Caco-2 (cell line): ENCODE data around the gene FOXN3. TPM values are rescaled to one million over a fixed set of nuclear protein-coding genes. Genes with fewer than 3 reads are reported as not detected.

Source experiments
- BruUV-seq: library from RNA; stranded (reverse); fragments of 400-500 nt; replicated peaks from 2 replicates; lab custom pipeline; 2021; lab: Mats Ljungman, UMichigan
- CTCF ChIA-PET: fragments of 300-600 bp; sonication (Branson Sonifier 250); formaldehyde crosslinking; loops from one replicate; lab custom pipeline; 2022; ENCODE audit warnings: antibody characterized with exemption; lab: Charles Lee
- POLR2A ChIA-PET: fragments of 300-600 bp; sonication (Branson Sonifier 250); formaldehyde crosslinking; loops from one replicate; lab custom pipeline; 2022; ENCODE audit warnings: antibody characterized with exemption; lab: Charles Lee
- DNase-seq, 2 experiments: peaks; one replicate each; pipeline versions ENCODE4 v3.0.0 to v3.0.0-alpha.2; 2020 to 2022
- H3K27me3 ChIP-seq: replicated peaks from 2 replicates; pipeline ENCODE4 v1.6.0; 2011; ENCODE audit warnings: low read length; ENCODE audit not compliant: control insufficient read depth, insufficient read depth
- H3K36me3 ChIP-seq: 2 replicates; pipeline ENCODE4 v1.5.1; 2011; ENCODE audit warnings: low read length; ENCODE audit not compliant: control insufficient read depth, insufficient read depth
- H3K4me1 ChIP-seq: fragments of 250-450 bp; sonication (Bioruptor Pico); 2 replicates; pipeline ENCODE4 v1.5.1; 2020; ENCODE audit warnings: mild to moderate bottlenecking
- H3K4me3 ChIP-seq: 2 replicates; pipeline ENCODE4 v1.5.1; 2011; ENCODE audit warnings: low read depth, mild to moderate bottlenecking, control low read depth, low read length
- H3K9me3 ChIP-seq: fragments of 250-450 bp; sonication (Bioruptor Pico); 2 replicates; pipeline ENCODE4 v1.5.1; 2020; ENCODE audit warnings: mild to moderate bottlenecking, moderate library complexity
- H3K27ac Mint-ChIP-seq: one replicate; pipeline ENCODE4 v1.8.0; 2022; ENCODE audit warnings: mixed read lengths; ENCODE audit not compliant: unreplicated experiment
- H3K27me3 Mint-ChIP-seq: one replicate; pipeline ENCODE4 v1.8.0; 2022; ENCODE audit warnings: mixed read lengths; ENCODE audit not compliant: insufficient read depth, unreplicated experiment
- H3K36me3 Mint-ChIP-seq: one replicate; pipeline ENCODE4 v1.8.0; 2022; ENCODE audit warnings: mild to moderate bottlenecking, mixed read lengths; ENCODE audit not compliant: insufficient read depth, unreplicated experiment
- H3K4me1 Mint-ChIP-seq: one replicate; pipeline ENCODE4 v1.8.0; 2022; ENCODE audit warnings: low read depth, mixed read lengths; ENCODE audit not compliant: unreplicated experiment
- H3K4me3 Mint-ChIP-seq: one replicate; pipeline ENCODE4 v1.8.0; 2022; ENCODE audit warnings: mild to moderate bottlenecking, moderate library complexity, mixed read lengths; ENCODE audit not compliant: unreplicated experiment
- H3K9me3 Mint-ChIP-seq: one replicate; pipeline ENCODE4 v1.8.0; 2022; ENCODE audit warnings: mixed read lengths; ENCODE audit not compliant: unreplicated experiment
- CTCF ChIP-seq, 2 experiments: fragments of 200-600 bp in 1 of 2; IDR thresholded peaks; 1 replicate in 1 of 2; 2 replicates in 1 of 2; pipeline versions ENCODE4 v1.5.1 to v1.8.0; 2011 to 2022; ENCODE audit warnings: antibody characterized with exemption in 1 of 2, control low read depth in 1 of 2, inconsistent platforms in 1 of 2, low read depth in 1 of 2, low read length in 1 of 2, mild to moderate bottlenecking in 1 of 2, moderate library complexity in 1 of 2; ENCODE audit not compliant: insufficient read depth in 1 of 2, severe bottlenecking in 1 of 2, unreplicated experiment in 1 of 2
- intact Hi-C: fragments of 100-400 bp; cut with micrococcal nuclease; formaldehyde crosslinking; loops from one replicate; pipeline ENCODE4 v1.10.0; 2022; ENCODE audit not compliant: unreplicated experiment
- total RNA-seq: library from RNA; stranded (reverse); gene quantifications from 2 replicates; pipeline ENCODE4 v1.2.3, GENCODE V29; 2022

Gene FOXN3
- total RNA-seq, 1 experiment from 2014 or later: 20.6 TPM

GRCh38 chr14:89422952-89423345 lies 5.9 kb upstream of the FOXN3 start:
- no peak for TF ChIP-seq CTCF (IDR thresholded peaks at IDR 0.05; ENCODE audit: insufficient read depth in 1 of 2, low read depth in 1 of 2, low read length in 1 of 2, severe bottlenecking in 1 of 2, unreplicated experiment in 1 of 2)
- Mint-ChIP-seq H3K27me3 (no peaks in the 10 kb centered on the region), H3K27ac (peak overlapping the region; percentile 8), H3K4me3 (peak overlapping the region; percentile 42), H3K9me3 (no peaks in the 10 kb centered on the region), H3K36me3 (no peaks in the 10 kb centered on the region), H3K4me1 (peaks cover 24% of the 10 kb centered on the region)
- no TSS peak for BruUV-seq
- ChIA-PET POLR2A (no interaction called here), CTCF (interaction anchor here (0.6 kb wide), 1 partner anchor 524 kb away, joined by 5 read pairs; no protein-coding TSS in a partner anchor)
- Histone ChIP-seq H3K27me3 (no peaks in the 10 kb centered on the region), H3K9me3 (no peaks in the 10 kb centered on the region), H3K36me3 (no peaks in the 10 kb centered on the region), H3K4me1 (peaks cover 19% of the 10 kb centered on the region), H3K4me3 (no peak overlapping the region)
- intact Hi-C loops: no loop called here
- DNase-seq: no peak

- no peaks in the 10 kb centered on the region for H3K36me3 Mint-ChIP-seq
- intact Hi-C loops: no loop called here
- CTCF ChIA-PET: interaction anchor here (0.6 kb wide), 1 partner anchor 524 kb away, joined by 5 read pairs; no protein-coding TSS in a partner anchor
- H3K9me3 Mint-ChIP-seq: no peaks in the 10 kb centered on the region
- H3K4me1 ChIP-seq: peaks cover 19% of the 10 kb centered on the region
- H3K9me3 ChIP-seq: no peaks in the 10 kb centered on the region
- H3K27ac Mint-ChIP-seq: peak overlapping the region; percentile 8
- H3K4me1 Mint-ChIP-seq: peaks cover 27% of the 10 kb centered on the region
- no peak for TF ChIP-seq CTCF (IDR thresholded peaks at IDR 0.05; ENCODE audit: insufficient read depth in 1 of 2, low read depth in 1 of 2, low read length in 1 of 2, severe bottlenecking in 1 of 2, unreplicated experiment in 1 of 2)
- no peaks in the 10 kb centered on the region for H3K36me3 ChIP-seq
- BruUV-seq: no TSS peak
- H3K4me3 ChIP-seq: no peak overlapping the region
- peak overlapping the region; percentile 42 for H3K4me3 Mint-ChIP-seq
- DNase-seq: peak; percentile 45 to 47
- POLR2A ChIA-PET: no interaction called here
- no peaks in the 10 kb centered on the region for H3K27me3 ChIP-seq
- H3K27me3 Mint-ChIP-seq: no peaks in the 10 kb centered on the region
Measured at GRCh38 chr14:89422181-89422951, 5.3 kb upstream of the FOXN3 start.

- no peak overlapping the region for H3K27ac Mint-ChIP-seq
- peaks cover 8% of the 10 kb centered on the region for H3K36me3 Mint-ChIP-seq
- intact Hi-C loops: no loop called here
- no TSS peak for BruUV-seq
- H3K4me3 Mint-ChIP-seq: no peak overlapping the region
- TF ChIP-seq CTCF (IDR thresholded peaks at IDR 0.05; ENCODE audit: insufficient read depth in 1 of 2, low read depth in 1 of 2, low read length in 1 of 2, severe bottlenecking in 1 of 2, unreplicated experiment in 1 of 2): no peak
- no peaks in the 10 kb centered on the region for H3K9me3 Mint-ChIP-seq
- peaks cover 32% of the 10 kb centered on the region for H3K4me1 Mint-ChIP-seq
- ChIA-PET CTCF (no interaction called here), POLR2A (no interaction called here)
- no peaks in the 10 kb centered on the region for H3K27me3 Mint-ChIP-seq
- H3K4me1 ChIP-seq: peaks cover 19% of the 10 kb centered on the region
- H3K36me3 ChIP-seq: no peaks in the 10 kb centered on the region
- no peaks in the 10 kb centered on the region for H3K27me3 ChIP-seq
- no peak for DNase-seq
- no peaks in the 10 kb centered on the region for H3K9me3 ChIP-seq
- H3K4me3 ChIP-seq: no peak overlapping the region
Measured at GRCh38 chr14:89420502-89420901, 3.5 kb upstream of the FOXN3 start.
